Measurements from ENCODE around the gene ARPC4.
A peak's percentile ranks its signal among the peaks of the same experiment; 100 is the strongest.

The ARPC4 gene

GRCh38 chr3:9786825-9787669, 5.8 kb upstream of the ARPC4 start:
- Histone ChIP-seq H3K27me3 (no peaks in the 10 kb centered on the region), H4K20me1 (no peaks in the 10 kb centered on the region), H3K4me3 (no peak overlapping the region), H3K4me2 (no peak overlapping the region), H3K9me3 (no peaks in the 10 kb centered on the region), H3K36me3 (peaks cover 34% of the 10 kb centered on the region), H3K4me1 (peaks cover 32% of the 10 kb centered on the region), H3K27ac (no peak overlapping the region), H3K9ac (no peak overlapping the region)
- TF ChIP-seq Cebpa-rat (IDR thresholded peaks at IDR 0.05), result no peak

GRCh38 chr3:9787714-9788113, 5.2 kb upstream of the ARPC4 start:
- no peak overlapping the region for H3K27ac ChIP-seq
- no peaks in the 10 kb centered on the region for H4K20me1 ChIP-seq
- no peaks in the 10 kb centered on the region for H3K27me3 ChIP-seq
- no peak for TF ChIP-seq Cebpa-rat (IDR thresholded peaks at IDR 0.05)
- peaks cover 27% of the 10 kb centered on the region for H3K4me1 ChIP-seq
- no peak overlapping the region for H3K4me3 ChIP-seq
- H3K36me3 ChIP-seq, result peaks cover 34% of the 10 kb centered on the region
- no peak overlapping the region for H3K9ac ChIP-seq
- no peak overlapping the region for H3K4me2 ChIP-seq
- H3K9me3 ChIP-seq, result no peaks in the 10 kb centered on the region

GRCh38 chr3:9791127-9791526, 1.8 kb upstream of the ARPC4 start:
- Histone ChIP-seq H3K9ac (no peak overlapping the region), H3K27me3 (no peaks in the 10 kb centered on the region), H3K9me3 (no peaks in the 10 kb centered on the region), H3K4me3 (no peak overlapping the region), H4K20me1 (peaks cover 30% of the 10 kb centered on the region), H3K36me3 (peaks cover 45% of the 10 kb centered on the region), H3K27ac (0 out of 2 replicates have a peak overlapping the region, but pooled peaks have one; percentile 99), H3K4me2 (peak overlapping the region; percentile 72), H3K4me1 (peaks cover 37% of the 10 kb centered on the region)
- TF ChIP-seq Cebpa-rat (IDR thresholded peaks at IDR 0.05), result no peak

- no peaks in the 10 kb centered on the region for H3K9me3 ChIP-seq
- peak overlapping the region; percentile 72 for H3K4me2 ChIP-seq
- peak overlapping the region; percentile 98 for H3K9ac ChIP-seq
- no peak for TF ChIP-seq Cebpa-rat (IDR thresholded peaks at IDR 0.05)
- H3K4me3 ChIP-seq, result peak overlapping the region; percentile 98
- H3K27ac ChIP-seq, result peak overlapping the region; percentile 99
- H3K4me1 ChIP-seq, result peaks cover 37% of the 10 kb centered on the region
- peaks cover 48% of the 10 kb centered on the region for H3K36me3 ChIP-seq
- H4K20me1 ChIP-seq, result peaks cover 38% of the 10 kb centered on the region
- no peaks in the 10 kb centered on the region for H3K27me3 ChIP-seq
These were observed 985 bp upstream of the ARPC4 start for GRCh38 chr3:9791790-9792404.

- Histone ChIP-seq H3K4me1 (peaks cover 37% of the 10 kb centered on the region), H3K9ac (peak overlapping the region; percentile 98), H3K4me2 (peak overlapping the region; percentile 94), H4K20me1 (peaks cover 51% of the 10 kb centered on the region), H3K36me3 (peaks cover 56% of the 10 kb centered on the region), H3K4me3 (peak overlapping the region; percentile 98), H3K27me3 (no peaks in the 10 kb centered on the region), H3K9me3 (no peaks in the 10 kb centered on the region), H3K27ac (peak overlapping the region; percentile 99)
- no peak for TF ChIP-seq Cebpa-rat (IDR thresholded peaks at IDR 0.05)
These were observed 389 bp downstream of the ARPC4 start for GRCh38 chr3:9793161-9793781.

GRCh38 chr3:9794400-9794799, 1.5 kb downstream of the ARPC4 start:
- Histone ChIP-seq H3K9ac (peak overlapping the region; percentile 98), H3K36me3 (peaks cover 59% of the 10 kb centered on the region), H3K9me3 (no peaks in the 10 kb centered on the region)

GRCh38 chr3:9795207-9795606, 2.3 kb downstream of the ARPC4 start:
- Histone ChIP-seq H3K9me3 (no peaks in the 10 kb centered on the region), H3K9ac (peak overlapping the region; percentile 98; the same call in 1 of the 2 replicates), H3K4me1 (peaks cover 37% of the 10 kb centered on the region), H4K20me1 (peaks cover 71% of the 10 kb centered on the region), H3K4me3 (no peak overlapping the region), H3K36me3 (peaks cover 63% of the 10 kb centered on the region), H3K4me2 (peak overlapping the region; percentile 94), H3K27me3 (no peaks in the 10 kb centered on the region), H3K27ac (no peak overlapping the region)
- no peak for TF ChIP-seq Cebpa-rat (IDR thresholded peaks at IDR 0.05)

More at GRCh38 chr3:9794400-9794799, 1.5 kb downstream of the ARPC4 start:
- peak overlapping the region; percentile 94 for H3K4me2 ChIP-seq
- peaks cover 63% of the 10 kb centered on the region for H4K20me1 ChIP-seq
- no peak overlapping the region for H3K27ac ChIP-seq
- TF ChIP-seq Cebpa-rat (IDR thresholded peaks at IDR 0.05), result no peak
- peak overlapping the region; percentile 98; the same call in 1 of the 2 replicates for H3K4me3 ChIP-seq
- H3K27me3 ChIP-seq, result no peaks in the 10 kb centered on the region
- H3K4me1 ChIP-seq, result peaks cover 37% of the 10 kb centered on the region

- H3K27ac ChIP-seq, result no peak overlapping the region
- H3K4me1 ChIP-seq, result peaks cover 20% of the 10 kb centered on the region
- H3K36me3 ChIP-seq, result peaks cover 82% of the 10 kb centered on the region
- no peak for TF ChIP-seq Cebpa-rat (IDR thresholded peaks at IDR 0.05)
- H3K9ac ChIP-seq, result no peak overlapping the region
- no peak overlapping the region for H3K4me2 ChIP-seq
- H3K27me3 ChIP-seq, result no peaks in the 10 kb centered on the region
- H4K20me1 ChIP-seq, result peaks cover 82% of the 10 kb centered on the region
- H3K4me3 ChIP-seq, result no peak overlapping the region
- H3K9me3 ChIP-seq, result no peaks in the 10 kb centered on the region
These were observed 4.5 kb downstream of the ARPC4 start for GRCh38 chr3:9797196-9797945.

GRCh38 chr3:9800529-9800928, 7.6 kb downstream of the ARPC4 start:
- H3K9me3 ChIP-seq, result no peaks in the 10 kb centered on the region

More at GRCh38 chr3:9800529-9800928, 7.6 kb downstream of the ARPC4 start:
- Histone ChIP-seq H3K36me3 (peaks cover 98% of the 10 kb centered on the region), H3K4me2 (no peak overlapping the region), H3K27ac (no peak overlapping the region), H3K4me3 (no peak overlapping the region), H4K20me1 (peaks cover 77% of the 10 kb centered on the region), H3K9ac (no peak overlapping the region), H3K4me1 (no peaks in the 10 kb centered on the region), H3K27me3 (no peaks in the 10 kb centered on the region)
- TF ChIP-seq Cebpa-rat (IDR thresholded peaks at IDR 0.05), result no peak
